Stimulated activated naive CD4-positive, alpha-beta T cell treated with Interleukin-2 at 50 U/mL for 16 hours (primary cell): Measurements from ENCODE around the gene C5AR1.
"Not testable (repeated sequence)": the region's sequence is repeated elsewhere in the genome, so short reads cannot be mapped to it uniquely, and the experiment has no call there.

Experiments
- DNase-seq: peaks from one replicate; lab custom pipeline; 2025; lab: John Stamatoyannopoulos, UW

Gene C5AR1

DNA sequence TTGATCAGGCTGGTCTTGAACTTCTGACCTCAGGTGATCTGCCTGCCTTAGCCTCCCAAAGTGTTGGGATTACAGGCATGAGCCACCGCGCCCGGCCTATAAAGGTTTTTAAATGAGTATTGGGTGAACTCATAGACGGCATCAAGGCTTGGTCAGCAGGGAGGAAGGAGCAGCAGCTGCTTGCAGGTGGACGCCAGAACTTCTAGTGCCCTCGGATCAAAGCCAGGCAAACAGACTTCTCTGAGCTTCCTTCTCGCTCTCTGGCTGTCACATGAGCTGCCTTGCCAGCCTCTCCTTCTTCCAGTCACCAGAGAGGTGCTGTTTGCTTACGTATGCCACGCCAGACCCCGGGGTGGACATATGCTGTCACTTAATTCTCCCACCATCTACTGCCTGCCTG, 55.8 kb downstream of the C5AR1 start:
- not testable (repeated sequence) for DNase-seq

DNA sequence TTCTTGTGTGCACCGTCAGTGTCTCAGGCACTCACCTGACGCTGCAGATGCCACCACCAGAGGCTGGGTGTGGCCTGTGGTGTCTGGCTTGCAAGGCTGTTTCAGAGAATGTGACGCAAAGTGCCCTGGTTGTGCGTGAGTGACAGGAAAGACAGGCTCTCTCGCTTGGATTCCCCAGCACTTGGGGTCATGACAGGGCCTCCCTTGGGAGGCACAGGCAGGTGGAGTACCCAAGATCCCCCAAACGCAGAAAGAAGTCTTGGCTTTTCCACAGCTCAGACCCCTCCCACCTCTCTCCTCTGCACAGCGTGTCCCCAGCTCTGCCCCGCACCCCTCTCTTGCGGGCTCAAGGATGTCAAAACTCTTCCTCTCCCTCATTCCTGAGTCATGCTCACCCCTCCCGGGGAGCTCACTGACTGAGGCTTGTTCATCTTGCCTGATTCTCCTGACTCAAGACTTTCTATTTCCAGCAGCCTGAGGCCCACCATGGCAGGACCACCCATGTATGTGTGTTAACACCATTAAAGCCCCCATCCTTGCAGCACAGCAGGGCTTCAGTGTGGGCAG, 60.5 kb downstream of the C5AR1 start:
- no peak for DNase-seq

DNA sequence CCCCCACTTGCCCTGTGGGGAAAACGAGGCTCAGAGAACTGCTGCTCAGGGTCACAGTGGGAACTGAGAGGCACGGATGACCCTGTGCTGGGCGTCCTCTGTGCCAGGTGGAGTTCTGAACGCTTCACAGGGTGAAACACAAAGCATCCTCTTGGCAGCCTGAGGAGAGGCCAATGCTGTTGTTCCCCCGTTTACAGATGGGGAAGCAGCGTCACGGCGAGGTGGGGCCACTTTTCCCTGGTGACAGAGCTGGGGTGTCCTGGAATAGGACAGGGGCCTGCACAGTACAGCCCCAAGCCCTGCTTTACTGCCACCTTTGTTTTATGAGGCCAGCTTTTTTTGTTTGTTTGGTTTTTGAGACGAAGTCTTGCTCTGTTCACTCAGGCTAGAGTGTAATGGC, 61.6 kb downstream of the C5AR1 start:
- no peak for DNase-seq
